SK-N-SH (cell line): ENCODE measurements around the gene RB1. TPM values are rescaled to one million over a fixed set of nuclear protein-coding genes. Genes with fewer than 3 reads are reported as not detected.

ENCODE experiments used
- CTCF ChIA-PET: fragments of 300-600, 350-600 bp; formaldehyde crosslinking; extraction: SDS; loops from one replicate; lab custom pipeline; 2021; lab: Yijun Ruan, JAX
- POLR2A ChIA-PET: fragments of 350-600 bp; sonication (Branson Sonifier 250); formaldehyde crosslinking; extraction: SDS; loops from one replicate; lab custom pipeline; 2020; ENCODE audit warnings: antibody characterized with exemption, inconsistent platforms; lab: Yijun Ruan, JAX
- DNase-seq: peaks from one replicate; pipeline ENCODE4 v3.0.0; 2012
- H2AFZ ChIP-seq: fragments of 200-600 bp; sonication (generic); 2 replicates; pipeline ENCODE4 v1.8.1; 2016; ENCODE audit warnings: antibody characterized with exemption, mild to moderate bottlenecking, low read depth
- H3F3A ChIP-seq: fragments of 200-600 bp; sonication (generic); replicated peaks from 2 replicates; pipeline ENCODE3; 2016; ENCODE audit warnings: antibody characterized with exemption, mild to moderate bottlenecking; ENCODE audit not compliant: insufficient read depth
- H3K27ac ChIP-seq, 2 experiments: fragments of 200-500 bp in 1 of 2; fragments of 200-600 bp in 1 of 2; sonication (Bioruptor generic) in 1 of 2; sonication (generic), shearing (Covaris generic) in 1 of 2; 2 replicates each; pipeline versions ENCODE4 v1.5.1 to v1.6.1; 2014 to 2016; ENCODE audit warnings: low read depth in 2 of 2, inconsistent platforms in 1 of 2, low read length in 1 of 2, mild to moderate bottlenecking in 1 of 2, mixed read lengths in 1 of 2
- H3K27me3 ChIP-seq: fragments of 200-600 bp; sonication (generic), shearing (Covaris generic); 2 replicates; pipeline ENCODE4 v1.6.1; 2016; ENCODE audit warnings: mixed run types; ENCODE audit not compliant: insufficient read depth
- H3K36me3 ChIP-seq, 2 experiments: fragments of 200-500 bp in 1 of 2; fragments of 200-600 bp in 1 of 2; sonication (Bioruptor generic) in 1 of 2; sonication (generic) in 1 of 2; replicated peaks in 1 of 2; 2 replicates each; pipeline versions ENCODE3 to v1.5.1; 2014 to 2016; ENCODE audit warnings: low read length in 1 of 2, mild to moderate bottlenecking in 1 of 2; ENCODE audit not compliant: insufficient read depth in 2 of 2, control insufficient read depth in 1 of 2
- H3K4me1 ChIP-seq, 2 experiments: fragments of 200-500 bp in 1 of 2; fragments of 200-600 bp in 1 of 2; sonication (Bioruptor generic) in 1 of 2; sonication (generic), shearing (Covaris generic) in 1 of 2; 2 replicates each; pipeline versions ENCODE4 v1.5.1 to v1.6.1; 2014 to 2016; ENCODE audit warnings: low read depth in 1 of 2, low read length in 1 of 2, mixed run types in 1 of 2; ENCODE audit not compliant: insufficient read depth in 2 of 2, control insufficient read depth in 1 of 2
- H3K4me2 ChIP-seq: fragments of 200-600 bp; sonication (generic), shearing (Covaris generic); 2 replicates; pipeline ENCODE4 v1.6.1; 2017; ENCODE audit warnings: mixed run types
- H3K4me3 ChIP-seq, 2 experiments: fragments of 200-500 bp in 1 of 2; fragments of 200-600 bp in 1 of 2; sonication (Bioruptor generic) in 1 of 2; sonication (generic), shearing (Covaris generic) in 1 of 2; 2 replicates each; pipeline versions ENCODE4 v1.5.1 to v1.8.1; 2014 to 2016; ENCODE audit warnings: low read depth in 2 of 2, inconsistent platforms in 1 of 2, low read length in 1 of 2, mild to moderate bottlenecking in 1 of 2, mixed read lengths in 1 of 2, moderate library complexity in 1 of 2
- H3K79me2 ChIP-seq: fragments of 200-600 bp; sonication (generic); 2 replicates; pipeline ENCODE4 v1.8.1; 2017; ENCODE audit warnings: mild to moderate bottlenecking; ENCODE audit not compliant: insufficient read depth
- H3K9ac ChIP-seq: fragments of 200-600 bp; sonication (generic); 2 replicates; pipeline ENCODE4 v1.6.1; 2017; ENCODE audit warnings: mixed run types
- H3K9me2 ChIP-seq: fragments of 200-600 bp; sonication (generic); 2 replicates; pipeline ENCODE4 v1.6.1; 2017; ENCODE audit warnings: mixed run types
- H3K9me3 ChIP-seq: fragments of 200-600 bp; sonication (generic); 2 replicates; pipeline ENCODE4 v1.6.1; 2017; ENCODE audit warnings: mixed run types, mild to moderate bottlenecking, moderate library complexity
- H4K20me1 ChIP-seq: fragments of 200-600 bp; sonication (generic); 2 replicates; pipeline ENCODE4 v1.6.1; 2017; ENCODE audit warnings: mild to moderate bottlenecking, mixed run types; ENCODE audit not compliant: insufficient read depth
- CHD2 ChIP-seq: fragments of 150-350 bp; IDR thresholded peaks from 2 replicates; pipeline ENCODE4 v1.6.1; 2018; ENCODE audit warnings: low read length; ENCODE audit not compliant: partially characterized antibody
- ELF1 ChIP-seq: IDR thresholded peaks from 2 replicates; pipeline ENCODE4 v1.4.0; 2012
- EP300 ChIP-seq, 2 experiments: IDR thresholded peaks; 2 replicates each; pipeline versions ENCODE4 v1.4.0 to v1.6.1; 2012; ENCODE audit warnings: borderline replicate concordance in 1 of 2, low read depth in 1 of 2, low read length in 1 of 2
- EZH2phosphoT487 ChIP-seq: fragments of 200-600 bp; sonication (generic); IDR thresholded peaks from 2 replicates; pipeline ENCODE4 v1.6.1; 2017; ENCODE audit warnings: low read depth, mixed run types, mild to moderate bottlenecking, antibody characterized with exemption, moderate library complexity, borderline replicate concordance
- FOSL2 ChIP-seq: IDR thresholded peaks from 2 replicates; pipeline ENCODE4 v1.4.0; 2012; ENCODE audit warnings: low read depth, mild to moderate bottlenecking, moderate library complexity, borderline replicate concordance
- FOXJ3 ChIP-seq: sonication (generic); formaldehyde crosslinking; IDR thresholded peaks from 2 replicates; pipeline ENCODE4 v1.5.1; 2020; ENCODE audit warnings: mild to moderate bottlenecking, missing genetic modification reagents
- FOXM1 ChIP-seq: IDR thresholded peaks from 2 replicates; pipeline ENCODE4 v1.4.0; 2012; ENCODE audit warnings: low read depth, mild to moderate bottlenecking
- GABPA ChIP-seq: IDR thresholded peaks from 2 replicates; pipeline ENCODE4 v1.4.0; 2012; ENCODE audit warnings: low read depth, mild to moderate bottlenecking
- GATA2 ChIP-seq: sonication (generic); formaldehyde crosslinking; IDR thresholded peaks from 2 replicates; pipeline ENCODE4 v1.5.0; 2020; ENCODE audit warnings: mild to moderate bottlenecking, missing genetic modification reagents
- IRF3 ChIP-seq: fragments of 150-350 bp; IDR thresholded peaks from 2 replicates; pipeline ENCODE4 v1.6.1; 2016; ENCODE audit warnings: mild to moderate bottlenecking, low read depth, low read length
- MEF2A ChIP-seq: IDR thresholded peaks from 2 replicates; pipeline ENCODE4 v1.4.0; 2012; ENCODE audit warnings: low read depth, borderline replicate concordance
- NFIC ChIP-seq: IDR thresholded peaks from 2 replicates; pipeline ENCODE4 v1.4.0; 2012; ENCODE audit warnings: borderline replicate concordance
- NRF1 ChIP-seq: IDR thresholded peaks from 2 replicates; pipeline ENCODE4 v1.6.1; 2012; ENCODE audit warnings: low read depth, mild to moderate bottlenecking, low read length
- POLR2AphosphoS5 ChIP-seq: IDR thresholded peaks from 2 replicates; pipeline ENCODE4 v1.6.1; 2012; ENCODE audit warnings: low read depth, low read length
- RFX5 ChIP-seq: IDR thresholded peaks from 2 replicates; pipeline ENCODE4 v1.6.1; 2012; ENCODE audit warnings: mild to moderate bottlenecking, improper control_type of control experiment, low read length
- RXRA ChIP-seq: IDR thresholded peaks from 2 replicates; pipeline ENCODE4 v1.4.0; 2012; ENCODE audit warnings: low read depth, mild to moderate bottlenecking, borderline replicate concordance
- SIN3A ChIP-seq: IDR thresholded peaks from 2 replicates; pipeline ENCODE4 v1.6.1; 2012; ENCODE audit warnings: low read depth, mild to moderate bottlenecking, low read length, moderate library complexity, borderline replicate concordance
- TAF1 ChIP-seq: IDR thresholded peaks from 2 replicates; pipeline ENCODE4 v1.6.1; 2012; ENCODE audit warnings: low read depth, mild to moderate bottlenecking, low read length, moderate library complexity, borderline replicate concordance
- YY1 ChIP-seq: IDR thresholded peaks from 2 replicates; pipeline ENCODE4 v1.4.0; 2012; ENCODE audit warnings: low read depth, mild to moderate bottlenecking
- ZBTB33 ChIP-seq: IDR thresholded peaks from 2 replicates; pipeline ENCODE4 v1.4.0; 2012; ENCODE audit warnings: low read depth, borderline replicate concordance
- WGBS: methylation state at CpG from one replicate; pipeline ENCODE4 v1.1.6; 2017; ENCODE audit warnings: low lambda C conversion rate; 5-methylcytosine and 5-hydroxymethylcytosine counted together
- polyA plus RNA-seq, 3 experiments: library from polyadenylated mRNA; depleted of rRNA; stranded (reverse); fragments of >200 nt; gene quantifications; 2 replicates each; pipeline ENCODE4 v1.2.3, GENCODE V29; 2012
- TF ChIP-seq, protein P1 (sequence below): IDR thresholded peaks from 2 replicates; pipeline ENCODE4 v1.6.1; 2012; ENCODE audit warnings: mild to moderate bottlenecking, low read depth, low read length, moderate library complexity

RB1 gene
- polyA plus RNA-seq, 1 of the 3 experiments (the other 2 are of a cell fraction) = 11.5 TPM

DNA sequence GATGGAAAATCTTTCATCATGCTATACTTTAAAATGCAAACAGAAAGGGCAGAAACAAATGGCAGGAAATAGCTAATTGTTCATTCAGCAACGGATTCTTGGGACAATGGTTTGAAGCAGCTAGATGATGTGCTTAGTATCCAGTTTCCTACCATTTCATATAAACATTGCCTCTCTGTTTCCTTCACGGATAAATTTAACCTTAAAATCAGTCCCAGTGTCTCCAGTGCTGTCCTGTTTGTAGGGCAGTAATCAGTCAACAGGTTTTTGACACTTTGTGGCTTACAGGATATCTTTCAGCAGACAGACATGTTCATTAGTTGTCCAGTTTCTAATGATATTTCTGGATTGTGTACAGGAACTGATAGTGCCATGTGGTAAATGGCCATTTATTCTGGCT lies 24.7 kb upstream of the RB1 start:
- Histone ChIP-seq H2AFZ (no peak overlapping the region), H3K27me3 (no peaks in the 10 kb centered on the region), H3K9me2 (no peaks in the 10 kb centered on the region), H3K79me2 (no peaks in the 10 kb centered on the region), H4K20me1 (no peaks in the 10 kb centered on the region), H3K9ac (no peak overlapping the region), H3K4me1 (no peaks in the 10 kb centered on the region; a peak in 1 of 4 replicates), H3K27ac (no peak overlapping the region), H3K36me3 (no peaks in the 10 kb centered on the region), H3F3A (no peaks in the 10 kb centered on the region), H3K4me2 (no peak overlapping the region), H3K9me3 (no peaks in the 10 kb centered on the region), H3K4me3 (no peak overlapping the region)
- DNase-seq = no peak
- ChIA-PET POLR2A (no interaction called here), CTCF (no interaction called here)
- 54% methylated on average over 2 of the region's 2 CpGs for WGBS
- TF ChIP-seq ZBTB33 = no peak
- TF ChIP-seq NFIC = no peak
- no peak for TF ChIP-seq EP300 (IDR thresholded peaks at IDR 0.05; ENCODE audit: borderline replicate concordance in 1 of 2, low read depth in 1 of 2, low read length in 1 of 2)
- no peak for TF ChIP-seq IRF3
- TF ChIP-seq YY1 = no peak
- TF ChIP-seq POLR2AphosphoS5 = no peak
- no peak for TF ChIP-seq GATA2 (CRISPR knock-in tag)
- no peak for TF ChIP-seq NRF1
- no peak for TF ChIP-seq RXRA

- no peak overlapping the region for H2AFZ ChIP-seq
- H3K4me3 ChIP-seq = no peak overlapping the region
- no peaks in the 10 kb centered on the region for H3K79me2 ChIP-seq
- TF ChIP-seq FOSL2 (no peak), ELF1 (no peak), EP300 (IDR thresholded peaks at IDR 0.05; ENCODE audit: borderline replicate concordance in 1 of 2, low read depth in 1 of 2, low read length in 1 of 2) (no peak), RFX5 (no peak), TAF1 (no peak), MEF2A (no peak), EZH2phosphoT487 (no peak), FOXJ3 (CRISPR knock-in tag) (no peak), GABPA (no peak), ZBTB33 (no peak), CHD2 (no peak), FOXM1 (no peak), SIN3A (no peak)
- TF ChIP-seq, protein P1, sequence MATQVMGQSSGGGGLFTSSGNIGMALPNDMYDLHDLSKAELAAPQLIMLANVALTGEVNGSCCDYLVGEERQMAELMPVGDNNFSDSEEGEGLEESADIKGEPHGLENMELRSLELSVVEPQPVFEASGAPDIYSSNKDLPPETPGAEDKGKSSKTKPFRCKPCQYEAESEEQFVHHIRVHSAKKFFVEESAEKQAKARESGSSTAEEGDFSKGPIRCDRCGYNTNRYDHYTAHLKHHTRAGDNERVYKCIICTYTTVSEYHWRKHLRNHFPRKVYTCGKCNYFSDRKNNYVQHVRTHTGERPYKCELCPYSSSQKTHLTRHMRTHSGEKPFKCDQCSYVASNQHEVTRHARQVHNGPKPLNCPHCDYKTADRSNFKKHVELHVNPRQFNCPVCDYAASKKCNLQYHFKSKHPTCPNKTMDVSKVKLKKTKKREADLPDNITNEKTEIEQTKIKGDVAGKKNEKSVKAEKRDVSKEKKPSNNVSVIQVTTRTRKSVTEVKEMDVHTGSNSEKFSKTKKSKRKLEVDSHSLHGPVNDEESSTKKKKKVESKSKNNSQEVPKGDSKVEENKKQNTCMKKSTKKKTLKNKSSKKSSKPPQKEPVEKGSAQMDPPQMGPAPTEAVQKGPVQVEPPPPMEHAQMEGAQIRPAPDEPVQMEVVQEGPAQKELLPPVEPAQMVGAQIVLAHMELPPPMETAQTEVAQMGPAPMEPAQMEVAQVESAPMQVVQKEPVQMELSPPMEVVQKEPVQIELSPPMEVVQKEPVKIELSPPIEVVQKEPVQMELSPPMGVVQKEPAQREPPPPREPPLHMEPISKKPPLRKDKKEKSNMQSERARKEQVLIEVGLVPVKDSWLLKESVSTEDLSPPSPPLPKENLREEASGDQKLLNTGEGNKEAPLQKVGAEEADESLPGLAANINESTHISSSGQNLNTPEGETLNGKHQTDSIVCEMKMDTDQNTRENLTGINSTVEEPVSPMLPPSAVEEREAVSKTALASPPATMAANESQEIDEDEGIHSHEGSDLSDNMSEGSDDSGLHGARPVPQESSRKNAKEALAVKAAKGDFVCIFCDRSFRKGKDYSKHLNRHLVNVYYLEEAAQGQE = no peak
These were observed 22.0 kb upstream of the RB1 start for GRCh38 chr13:48281556-48281955.

More at GRCh38 chr13:48281556-48281955, 22.0 kb upstream of the RB1 start:
- Histone ChIP-seq H3K4me1 (no peaks in the 10 kb centered on the region; a peak in 1 of 4 replicates), H3K27me3 (no peaks in the 10 kb centered on the region), H3K27ac (no peak overlapping the region), H4K20me1 (no peaks in the 10 kb centered on the region), H3K9me3 (no peaks in the 10 kb centered on the region), H3K9ac (no peak overlapping the region), H3F3A (no peaks in the 10 kb centered on the region), H3K36me3 (no peaks in the 10 kb centered on the region), H3K4me2 (no peak overlapping the region), H3K9me2 (no peaks in the 10 kb centered on the region)
- DNase-seq = no peak
- WGBS = 56% methylated on average over 1 of the region's 1 CpG
- ChIA-PET POLR2A (no interaction called here), CTCF (no interaction called here)
